HG03571 (cell line): ENCODE results near the gene WIPI1.
"Not testable (repeated sequence)": the region's sequence is repeated elsewhere in the genome, so short reads cannot be mapped to it uniquely, and the experiment has no call there.

ENCODE experiments used
- ATAC-seq: cut with Tn5 transposase; IDR thresholded peaks from one replicate; pipeline ENCODE4 v1.9.1; 2021; ENCODE audit not compliant: unreplicated experiment

The WIPI1 gene

DNA sequence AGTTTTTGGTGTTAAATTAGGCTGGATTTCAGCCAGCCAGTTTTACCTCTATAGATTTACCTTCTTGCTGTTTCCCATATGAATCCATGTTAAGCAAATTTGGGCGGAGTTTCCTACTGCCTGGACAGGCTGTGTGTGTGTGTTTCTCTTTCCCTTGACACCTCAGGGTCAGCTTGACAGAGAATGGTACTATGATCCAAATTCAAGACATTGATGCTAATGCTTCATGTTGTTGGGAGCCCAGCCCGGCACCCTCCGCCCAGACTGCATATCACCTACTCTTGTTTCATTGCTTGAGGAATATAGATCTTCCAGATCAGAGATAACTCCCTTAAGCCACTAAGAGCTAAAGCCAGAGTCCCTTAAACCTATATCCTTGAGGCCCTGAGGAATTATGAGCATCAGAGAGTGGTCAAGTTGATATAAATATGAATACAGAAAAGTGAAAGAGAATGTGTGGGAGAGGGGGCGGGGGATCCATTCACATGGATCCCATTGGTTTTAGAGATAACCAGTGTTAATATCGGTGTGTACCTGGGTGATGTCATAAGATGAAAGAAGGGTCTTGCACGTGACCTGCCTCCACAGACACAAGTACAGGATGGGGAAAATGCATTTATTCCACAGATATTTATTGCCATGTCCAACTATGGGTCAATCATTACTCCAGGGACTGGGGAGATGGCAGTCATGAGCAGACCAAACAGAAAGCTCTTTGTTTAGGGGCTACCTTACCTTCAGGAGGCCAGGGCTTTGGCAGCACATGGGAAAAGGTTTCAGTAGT lies 69.7 kb downstream of the WIPI1 start:
- no peak for ATAC-seq

DNA sequence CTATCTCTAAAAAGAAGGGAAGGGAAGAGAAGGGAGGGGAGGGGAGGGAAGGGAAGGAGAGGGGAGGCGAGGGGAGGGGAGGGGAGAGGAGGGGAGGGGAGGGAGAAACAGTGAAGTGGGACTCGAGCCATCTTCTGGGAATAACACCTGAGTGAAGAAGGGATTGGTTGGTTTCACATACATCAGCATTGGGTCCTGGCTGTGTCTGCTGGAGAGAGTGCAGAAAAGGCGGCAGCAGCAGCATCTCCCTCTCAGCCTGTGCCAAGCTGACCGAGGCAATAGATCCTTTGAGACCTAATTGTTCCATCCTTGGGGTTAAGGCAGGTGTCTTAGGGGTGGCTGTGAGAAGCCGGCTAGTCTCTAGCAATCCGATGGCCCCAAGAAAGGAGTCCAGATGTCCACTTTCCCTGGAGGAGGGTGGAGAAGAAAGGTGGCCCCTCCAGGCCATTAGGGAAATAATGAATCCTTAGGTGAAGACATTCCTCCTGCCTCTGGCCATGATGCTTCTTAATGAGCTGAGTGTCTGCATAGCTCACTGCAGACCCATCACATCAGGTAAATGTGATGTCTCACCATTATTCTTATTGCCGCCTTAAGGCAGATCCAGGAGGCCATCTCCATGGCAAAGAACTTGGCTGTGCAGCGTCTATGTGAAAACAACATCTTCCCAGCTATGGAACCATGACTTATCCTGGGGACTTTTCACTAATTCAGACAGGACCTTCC lies 71.6 kb downstream of the WIPI1 start:
- no peak for ATAC-seq

DNA sequence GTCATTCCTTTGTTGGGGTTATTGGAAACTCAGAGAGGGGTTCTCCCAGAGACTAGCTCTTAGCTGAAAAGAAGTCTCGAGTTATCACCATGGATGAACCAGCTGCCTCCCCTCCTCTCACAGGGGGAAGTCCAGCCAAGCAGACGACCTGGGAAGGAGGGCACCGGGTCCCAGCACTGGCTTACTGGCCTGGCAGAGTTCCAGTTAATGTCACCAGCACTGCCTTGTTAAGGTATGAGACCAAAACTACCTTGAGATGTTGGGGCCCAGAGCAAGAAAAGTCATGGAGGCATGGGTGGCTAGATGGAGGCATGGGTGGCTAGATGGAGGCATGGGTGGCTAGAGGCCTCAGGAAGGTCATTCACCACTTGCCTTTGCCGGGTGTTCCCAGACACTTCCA lies 72.4 kb downstream of the WIPI1 start:
- no peak for ATAC-seq

DNA sequence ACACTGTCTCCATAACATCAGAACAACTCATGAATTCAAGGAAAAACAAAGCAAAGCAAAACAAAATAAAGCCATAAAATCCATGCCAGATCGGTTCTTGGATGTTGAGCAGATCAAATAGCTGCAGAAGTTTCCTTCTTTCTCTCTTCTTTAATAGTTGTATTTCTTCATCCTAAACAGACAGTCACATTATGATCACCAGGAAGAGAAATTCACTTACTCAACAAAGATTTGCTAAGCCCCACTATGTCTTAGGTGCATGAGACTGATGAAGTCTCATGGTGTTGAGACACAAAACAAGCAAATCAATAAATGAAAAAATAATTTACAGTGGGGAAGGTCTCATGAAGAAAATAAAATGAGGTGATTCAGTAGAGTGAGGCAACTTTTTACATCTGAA lies 72.8 kb downstream of the WIPI1 start:
- no peak for ATAC-seq

DNA sequence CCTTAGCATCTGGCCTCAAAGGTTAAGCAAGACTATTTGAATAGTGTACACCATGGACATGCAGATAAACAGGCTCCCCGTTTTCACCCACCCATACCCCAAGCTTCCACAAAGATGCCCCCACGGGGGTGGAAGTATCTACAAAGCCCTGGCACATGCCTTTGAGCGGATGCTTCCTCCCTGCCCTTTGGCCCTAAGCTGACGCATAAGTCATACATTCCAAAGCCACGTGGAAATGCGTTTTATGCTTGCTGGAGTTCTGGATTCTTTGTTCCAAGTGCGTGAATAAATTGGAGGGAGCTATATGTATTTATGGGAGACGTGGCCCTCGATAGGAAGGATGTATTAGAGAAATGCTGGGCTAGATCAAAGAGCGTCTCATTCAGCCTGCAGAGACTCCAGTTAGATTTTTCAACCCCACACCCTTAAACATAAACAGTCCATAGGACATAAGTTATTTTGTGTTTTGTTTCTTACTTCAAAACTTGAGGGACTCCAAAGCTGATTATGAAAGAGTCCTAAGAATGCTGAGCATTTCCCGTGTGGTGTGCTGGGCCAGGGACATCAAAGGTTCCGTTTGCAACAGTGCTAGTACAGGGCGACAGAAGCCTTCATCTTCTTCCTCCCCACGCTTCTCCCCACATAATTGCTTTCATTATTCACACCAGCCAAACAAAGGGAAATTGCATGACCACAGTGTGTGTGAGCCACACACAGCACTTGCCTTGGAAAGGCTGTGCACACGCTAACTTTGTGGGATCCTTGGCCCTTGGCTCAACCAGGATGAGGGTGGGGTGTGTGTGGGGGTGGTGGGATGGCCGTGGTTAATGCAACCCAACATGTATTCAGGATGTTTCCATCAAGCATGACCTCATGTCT lies 73.6 kb downstream of the WIPI1 start:
- no peak for ATAC-seq

DNA sequence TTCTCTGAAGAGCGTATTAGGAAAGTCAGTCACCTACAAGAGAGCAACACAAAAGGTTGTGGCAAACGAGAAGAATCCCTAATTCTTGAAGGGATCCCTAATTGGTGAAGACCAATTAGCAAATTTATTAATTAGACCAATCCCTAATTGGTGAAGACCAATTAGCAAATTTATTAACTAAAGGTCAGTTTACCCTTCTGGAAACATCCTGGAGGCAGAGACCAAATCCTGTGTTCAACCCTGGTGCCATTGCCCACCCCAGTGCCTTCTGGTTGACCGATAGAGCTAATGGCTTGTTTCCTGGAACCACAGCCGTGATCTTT lies 74.2 kb downstream of the WIPI1 start:
- no peak for ATAC-seq

DNA sequence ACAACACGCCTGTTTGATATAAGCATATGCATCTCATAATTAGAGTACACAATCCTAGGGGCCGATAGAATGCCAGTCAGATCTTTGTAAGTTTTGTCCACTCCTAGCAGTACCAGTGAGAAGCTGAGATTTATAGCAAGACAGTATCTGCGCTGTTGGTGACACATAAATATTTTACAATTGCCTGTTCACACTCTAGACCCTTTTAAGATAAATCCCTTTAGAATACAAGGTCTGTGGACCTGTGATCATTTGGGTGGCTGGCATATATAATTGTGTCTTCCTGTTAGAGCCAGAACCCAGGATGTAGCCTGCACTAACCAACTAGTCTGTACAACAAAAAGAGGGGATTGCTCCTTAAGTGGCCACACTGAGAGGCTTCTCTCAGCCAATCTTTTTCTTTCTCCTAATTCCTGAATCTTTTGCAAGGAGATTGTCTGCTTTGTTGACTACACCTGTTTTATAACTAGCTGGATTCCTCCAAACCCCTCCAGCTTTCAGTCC lies 74.7 kb downstream of the WIPI1 start:
- ATAC-seq, result no peak

DNA sequence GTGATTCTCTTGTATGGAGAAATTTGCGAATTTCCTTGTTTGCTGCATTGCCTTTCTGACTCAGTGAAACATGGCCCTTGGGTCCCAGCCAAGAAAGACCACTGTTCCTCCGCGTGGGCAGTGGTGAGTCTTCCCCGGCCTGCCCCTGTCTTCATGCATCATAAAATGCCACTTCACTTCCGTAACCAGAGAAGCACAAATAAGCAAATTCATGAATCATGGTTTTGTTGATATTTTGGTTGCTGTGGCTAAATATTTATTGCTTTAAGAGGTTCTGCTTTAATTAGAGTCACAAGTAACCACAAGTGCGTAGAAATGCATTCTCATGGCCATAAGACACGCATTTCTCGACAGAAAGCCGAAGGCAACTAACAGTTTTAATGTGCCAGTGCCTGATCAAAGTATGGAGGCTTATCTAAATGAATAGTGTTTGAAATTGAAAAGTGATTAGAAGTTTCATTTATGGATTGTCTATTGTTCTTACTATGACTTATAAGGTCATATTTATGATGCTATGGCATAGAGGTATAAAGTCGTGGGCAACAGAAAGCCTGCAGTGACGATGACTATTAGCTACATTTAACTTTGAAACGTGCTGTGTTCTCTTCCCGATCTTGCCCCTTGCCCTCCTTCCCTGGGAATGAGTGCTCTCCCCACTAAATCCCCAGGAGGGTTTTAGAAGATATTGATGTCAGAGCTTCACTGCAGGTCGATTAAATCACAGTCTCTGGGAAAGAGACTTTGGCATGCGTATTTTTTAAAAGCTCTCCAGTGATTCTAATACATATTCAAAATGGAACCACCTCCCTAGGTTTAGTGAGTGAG lies 76.0 kb downstream of the WIPI1 start:
- no peak for ATAC-seq

DNA sequence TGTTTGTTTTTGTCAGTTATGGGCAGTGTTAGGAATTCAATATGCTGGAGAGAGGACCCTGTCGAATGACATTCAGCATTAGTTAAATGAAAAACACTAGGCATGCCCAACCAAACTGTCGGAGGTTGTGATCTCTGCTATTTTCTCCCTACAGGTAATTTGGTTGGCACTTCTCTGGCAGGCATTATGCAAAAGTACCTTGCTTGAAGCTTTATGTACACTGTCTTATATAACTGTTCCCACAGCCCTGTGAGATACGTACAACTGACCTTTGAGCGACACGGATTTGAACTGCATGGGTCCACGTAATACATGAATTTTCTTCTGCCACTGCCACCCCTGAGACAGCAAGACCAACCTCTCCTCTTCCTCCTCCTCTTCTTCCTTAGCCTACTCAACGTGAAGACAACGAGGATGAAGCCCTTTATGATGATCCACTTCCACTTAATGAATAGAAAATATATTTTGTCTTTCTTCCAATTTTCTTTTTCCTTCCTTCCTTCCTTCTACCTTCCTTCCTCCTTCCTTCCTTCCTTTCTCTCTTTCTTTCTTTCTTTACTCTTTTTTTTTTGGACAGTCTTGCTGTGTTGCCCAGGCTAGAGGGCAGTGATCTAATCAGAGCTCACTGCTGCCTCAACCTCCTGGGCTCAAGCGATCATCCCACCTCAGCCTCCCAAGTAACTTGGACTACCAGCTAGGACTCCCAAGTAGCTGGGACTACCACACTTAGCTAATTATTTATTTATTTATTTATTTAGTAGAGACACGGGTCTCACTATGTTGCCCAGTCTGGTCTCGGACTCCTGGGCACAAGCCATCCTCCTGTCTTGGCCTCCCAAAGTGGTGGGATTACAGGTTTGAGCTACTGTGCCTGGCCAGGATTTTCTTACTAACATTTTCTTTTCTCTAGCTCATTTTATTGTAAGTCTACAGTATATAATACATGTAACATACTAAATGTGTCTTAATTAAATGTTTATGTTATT lies 77.3 kb downstream of the WIPI1 start:
- ATAC-seq, result no peak

DNA sequence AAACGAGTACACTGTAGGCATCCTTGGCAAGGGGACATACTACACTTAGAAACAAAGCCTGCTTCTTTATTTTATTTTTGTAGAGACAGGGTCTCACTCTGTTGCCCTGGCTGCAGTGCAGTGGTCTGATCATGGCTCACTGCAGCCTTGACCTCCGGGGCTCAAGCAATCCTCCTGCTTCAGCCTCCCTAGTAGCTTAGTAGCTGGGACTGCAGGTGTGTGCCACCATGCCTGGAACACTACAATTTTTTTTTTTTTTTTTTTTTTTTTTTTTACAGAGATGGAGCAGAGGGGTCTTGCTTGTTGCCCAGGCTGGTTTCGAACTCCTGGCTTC lies 78.2 kb downstream of the WIPI1 start:
- no peak for ATAC-seq

DNA sequence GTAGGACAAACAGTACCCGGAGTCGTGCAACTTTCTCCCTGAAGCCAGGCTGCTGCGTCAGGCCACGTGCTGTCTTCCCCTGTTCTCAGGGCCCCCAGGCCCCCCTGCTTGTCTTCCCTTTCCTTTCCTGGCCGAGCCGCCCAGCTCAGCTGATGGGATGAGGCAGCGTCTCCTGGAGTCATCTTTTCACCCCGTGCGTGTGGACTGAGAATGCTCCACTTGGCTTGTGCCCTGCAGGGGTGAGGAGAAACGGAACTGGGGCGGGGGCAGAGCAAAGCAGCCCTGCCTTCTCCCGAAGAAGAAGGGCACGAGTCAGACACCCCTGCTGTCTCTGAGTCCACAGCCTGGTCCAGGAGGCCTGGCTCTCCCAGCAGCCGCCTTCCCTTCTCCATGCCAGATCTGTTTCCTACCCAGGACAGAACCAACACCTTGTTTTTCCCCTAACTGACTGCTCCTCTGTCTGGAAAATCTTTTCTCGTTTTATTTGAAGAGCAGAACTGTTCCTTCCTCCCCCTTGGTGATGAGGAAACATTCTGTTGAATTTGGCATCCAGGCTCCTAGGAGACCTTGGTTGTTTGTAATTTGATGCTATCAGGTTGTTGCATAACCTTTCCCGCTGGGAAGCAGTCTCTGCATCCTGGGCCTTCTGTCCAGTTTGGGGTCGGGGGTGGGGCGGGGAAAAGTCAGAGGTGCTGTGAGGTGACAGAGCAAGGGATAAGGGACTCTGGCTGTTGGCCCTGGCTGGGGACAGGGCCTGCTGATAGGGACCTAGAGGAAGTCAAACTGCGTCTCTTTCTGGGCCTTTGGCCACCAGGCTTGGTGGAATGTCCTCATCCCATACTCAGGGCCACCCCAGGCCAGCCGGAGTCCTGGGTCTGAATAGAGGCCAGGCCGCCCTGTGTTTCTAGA lies 78.8 kb downstream of the WIPI1 start:
- no peak for ATAC-seq

DNA sequence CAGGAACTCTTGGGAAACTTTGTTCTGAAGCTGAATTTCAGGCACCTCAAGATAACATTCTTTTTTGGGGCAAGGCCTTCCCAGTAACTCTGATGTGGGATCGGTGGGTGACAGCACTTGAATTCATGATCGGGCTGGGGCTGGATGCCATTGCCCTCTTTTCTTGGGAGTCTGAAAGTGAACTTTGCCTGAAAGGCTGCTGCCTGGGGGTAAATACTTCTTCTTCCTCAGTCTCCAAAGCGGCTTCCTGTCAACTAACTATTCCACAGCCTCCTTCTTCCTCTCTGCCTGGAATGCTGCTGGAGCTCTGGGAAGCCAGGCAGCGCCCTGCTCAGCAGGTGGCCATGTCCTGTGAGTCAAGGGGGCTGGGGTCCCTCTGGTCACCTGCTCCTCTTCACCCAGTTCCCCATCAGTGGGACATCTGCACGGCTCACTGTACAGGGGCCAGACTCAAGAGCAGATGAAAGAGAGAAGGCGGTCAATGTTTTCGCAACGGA lies 79.5 kb downstream of the WIPI1 start:
- no peak for ATAC-seq

DNA sequence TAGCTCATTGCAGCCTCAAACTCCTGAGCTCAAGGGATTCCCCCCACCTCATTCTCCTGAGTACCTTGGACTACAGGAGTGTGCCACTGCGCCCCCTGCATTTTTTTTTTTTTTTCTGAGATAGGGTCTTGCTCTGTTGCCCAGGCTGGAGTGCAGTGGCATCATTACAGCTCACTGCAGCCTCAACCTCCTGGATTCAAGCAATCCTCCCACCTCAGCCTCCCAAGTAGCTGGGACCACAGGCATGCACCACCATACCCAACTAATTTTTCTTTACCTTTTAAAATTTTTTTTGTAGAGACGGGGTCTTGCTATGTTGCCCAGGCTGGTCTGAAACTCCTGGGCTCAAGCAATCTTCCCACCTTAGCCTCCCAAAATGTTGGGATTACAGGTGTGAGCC lies 81.1 kb downstream of the WIPI1 start:
- ATAC-seq, result not testable (repeated sequence)

DNA sequence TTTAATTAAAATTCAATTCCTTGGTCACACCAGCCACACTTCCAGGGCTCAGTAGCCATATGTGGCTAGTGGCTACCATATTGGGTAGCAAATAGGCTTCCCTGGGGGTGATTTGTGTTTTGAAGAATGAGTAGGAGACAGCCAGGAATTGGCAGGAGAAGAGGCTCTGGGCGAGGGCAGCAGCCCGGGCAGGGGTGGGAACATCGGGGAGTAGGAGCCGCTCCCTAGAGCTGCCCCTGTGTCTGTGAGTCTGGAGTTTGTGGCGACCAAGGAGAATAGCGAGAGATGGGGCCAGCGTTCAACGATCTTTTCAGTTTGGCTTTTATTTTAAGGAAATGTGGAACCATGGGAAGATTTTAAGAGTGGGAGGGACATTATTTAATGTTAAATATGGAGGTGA lies 81.7 kb downstream of the WIPI1 start:
- ATAC-seq, result no peak
